IgD-negative memory B cell (primary cell): ENCODE results near the gene RGPD4. TPM values are rescaled to one million over a fixed set of nuclear protein-coding genes. Genes with fewer than 3 reads are reported as not detected.
"Not testable (repeated sequence)": the region's sequence is repeated elsewhere in the genome, so short reads cannot be mapped to it uniquely, and the experiment has no call there.

Source experiments
- H3K27ac Mint-ChIP-seq, 3 donors: one replicate each; pipeline ENCODE4 v1.8.0; 2020 to 2022; ENCODE audit warnings: mild to moderate bottlenecking in 3 of 3, mixed read lengths in 3 of 3, moderate library complexity in 1 of 3
- H3K27me3 Mint-ChIP-seq: one replicate; pipeline ENCODE4 v1.8.0; 2021; ENCODE audit warnings: mixed read lengths
- H3K36me3 Mint-ChIP-seq: one replicate; pipeline ENCODE4 v1.8.0; 2020; ENCODE audit warnings: mild to moderate bottlenecking, mixed read lengths
- H3K4me1 Mint-ChIP-seq, 3 donors: one replicate each; pipeline ENCODE4 v1.8.0; 2020 to 2022; ENCODE audit warnings: mixed read lengths in 3 of 3, mild to moderate bottlenecking in 1 of 3
- H3K4me3 Mint-ChIP-seq, 4 donors: one replicate each; pipeline ENCODE4 v1.8.0; 2020 to 2022; ENCODE audit warnings: mild to moderate bottlenecking in 4 of 4, mixed read lengths in 4 of 4, moderate library complexity in 3 of 4
- H3K9me3 Mint-ChIP-seq, 3 donors: one replicate each; pipeline ENCODE4 v1.8.0; 2020 to 2021; ENCODE audit warnings: mixed read lengths in 3 of 3, mild to moderate bottlenecking in 1 of 3
- polyA plus RNA-seq: library from polyadenylated mRNA; unstranded; fragments of 300-500 nt; fragmentation: Illumina TruSeq; gene quantifications from one replicate; pipeline ENCODE4 v1.2.3, GENCODE V29; 2021

Gene RGPD4
- not detected for polyA plus RNA-seq

DNA sequence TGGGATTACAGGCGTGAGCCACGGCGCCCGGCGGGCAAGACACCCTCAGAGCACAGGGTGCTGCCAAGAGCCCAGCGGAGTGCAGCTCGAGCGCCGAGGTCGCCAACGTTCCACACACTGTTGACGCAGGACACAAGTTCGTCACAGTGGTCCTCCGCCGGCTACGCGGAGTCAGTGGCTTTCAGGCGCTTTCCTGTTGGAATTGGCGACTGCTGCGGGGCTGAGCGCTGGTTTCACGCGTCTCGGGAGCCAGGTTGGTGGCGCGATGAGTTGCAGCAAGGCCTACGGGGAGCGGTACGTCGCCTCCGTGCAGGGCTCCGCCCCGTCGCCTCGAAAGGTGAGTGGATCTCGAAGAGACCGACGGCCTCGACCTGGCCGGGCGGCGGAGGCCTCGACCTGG is at the start of gene RGPD4:
TSS of gene RGPD4 (plus strand) at position 144 of the 400 bp plus-strand sequence. CDS start at position 266, 122 bp downstream.
- H3K9me3 Mint-ChIP-seq, H3K27me3 Mint-ChIP-seq, H3K4me3 Mint-ChIP-seq, H3K27ac Mint-ChIP-seq, H3K4me1 Mint-ChIP-seq, H3K36me3 Mint-ChIP-seq: not testable (repeated sequence)

DNA sequence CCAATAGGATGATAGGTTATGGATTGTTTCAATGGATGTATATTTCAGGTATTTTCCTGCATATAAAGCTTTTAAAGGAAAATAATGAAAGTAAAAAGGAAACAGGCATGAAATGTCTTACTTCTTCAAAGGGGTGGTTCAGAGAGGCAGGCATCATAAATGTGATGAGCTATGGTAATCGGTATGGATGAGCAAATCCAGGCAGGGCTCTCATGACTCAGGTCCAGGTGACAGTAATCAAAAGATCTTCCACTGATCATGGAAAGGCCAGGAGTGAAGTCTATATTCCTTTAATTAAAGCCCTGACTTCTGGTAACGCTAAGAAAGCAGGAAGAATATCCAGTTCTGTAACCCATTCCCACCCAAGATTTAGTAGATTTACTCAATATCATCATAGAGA is 48.7 kb upstream of the RGPD4 start:
- Mint-ChIP-seq H3K27me3 (no peaks in the 10 kb centered on the region), H3K36me3 (no peaks in the 10 kb centered on the region), H3K4me1 (no peaks in the 10 kb centered on the region), H3K27ac (no peak overlapping the region), H3K4me3 (no peak overlapping the region), H3K9me3 (peaks cover 0 to 3% (median 0%) of the 10 kb centered on the region in 3 donors)

DNA sequence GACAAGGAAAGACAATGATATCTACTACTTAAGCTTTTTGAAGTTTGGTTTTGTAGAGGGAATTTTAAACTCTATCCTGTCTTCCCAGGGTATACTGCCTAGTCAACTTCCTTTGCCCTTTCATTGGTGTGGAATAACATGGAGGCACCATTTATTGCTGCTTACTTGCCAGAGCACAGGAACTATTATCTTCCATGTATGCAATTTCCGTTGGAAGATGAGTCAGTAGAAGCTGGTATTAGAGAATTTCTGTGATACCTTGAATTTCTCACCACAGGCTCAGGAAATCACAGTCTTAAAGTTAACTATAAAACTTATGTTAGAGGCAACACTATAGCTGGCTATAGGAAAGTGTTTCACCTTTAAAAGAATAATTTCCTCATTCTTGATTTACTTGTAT is 40.9 kb upstream of the RGPD4 start:
- no peak overlapping the region for H3K27ac Mint-ChIP-seq
- no peak overlapping the region for H3K4me3 Mint-ChIP-seq
- H3K36me3 Mint-ChIP-seq: peaks cover 2% of the 10 kb centered on the region
- H3K9me3 Mint-ChIP-seq: peaks cover 0 to 8% (median 1%) of the 10 kb centered on the region in 3 donors
- H3K27me3 Mint-ChIP-seq: no peaks in the 10 kb centered on the region
- H3K4me1 Mint-ChIP-seq: no peaks in the 10 kb centered on the region

DNA sequence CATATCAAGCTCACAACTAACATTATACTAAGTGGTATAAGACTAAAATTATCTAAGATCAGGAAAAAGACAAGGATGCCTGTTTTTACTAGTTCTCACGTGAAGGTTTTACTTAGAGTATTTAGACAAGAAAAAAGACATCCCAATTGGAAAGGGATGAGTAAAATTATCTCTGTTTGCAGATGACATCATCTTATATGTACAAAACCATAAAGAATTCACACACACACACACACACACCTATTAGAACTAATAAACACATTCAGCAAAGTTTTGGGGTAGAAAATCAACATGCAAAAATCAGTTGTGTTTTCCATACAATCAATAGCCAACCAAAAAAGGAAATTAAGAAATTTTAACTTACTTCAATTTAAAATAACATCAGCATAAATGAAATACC is 35.9 kb upstream of the RGPD4 start:
- peaks cover 2% of the 10 kb centered on the region for H3K36me3 Mint-ChIP-seq
- H3K4me3 Mint-ChIP-seq: no peak overlapping the region
- peaks cover 0 to 5% (median 4%) of the 10 kb centered on the region in 3 donors for H3K9me3 Mint-ChIP-seq
- H3K27ac Mint-ChIP-seq: no peak overlapping the region
- no peaks in the 10 kb centered on the region for H3K4me1 Mint-ChIP-seq
- H3K27me3 Mint-ChIP-seq: no peaks in the 10 kb centered on the region

DNA sequence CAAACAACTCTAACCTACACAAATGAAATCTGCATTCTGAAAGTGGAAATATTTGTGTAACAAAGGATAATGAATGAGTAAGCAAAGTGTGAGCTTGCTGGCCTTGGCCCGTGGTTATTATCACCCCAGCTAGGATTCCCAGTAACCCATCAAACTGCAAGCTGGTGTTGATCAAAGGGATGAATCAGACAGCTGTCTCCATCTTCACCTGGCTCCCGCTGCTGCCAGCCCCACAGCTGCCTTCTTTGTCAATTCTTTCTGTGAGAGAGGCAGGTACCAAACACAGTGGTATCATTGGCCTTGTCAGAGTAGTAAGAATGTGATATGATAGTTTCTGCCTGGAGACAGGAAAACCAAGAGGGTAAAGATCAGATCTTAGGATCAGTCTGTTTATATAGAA is 25.2 kb upstream of the RGPD4 start:
- Mint-ChIP-seq H3K4me3 (no peak overlapping the region), H3K36me3 (no peaks in the 10 kb centered on the region), H3K4me1 (no peaks in the 10 kb centered on the region), H3K27ac (no peak overlapping the region), H3K9me3 (peaks cover 0 to 9% (median 6%) of the 10 kb centered on the region in 3 donors), H3K27me3 (no peaks in the 10 kb centered on the region)

DNA sequence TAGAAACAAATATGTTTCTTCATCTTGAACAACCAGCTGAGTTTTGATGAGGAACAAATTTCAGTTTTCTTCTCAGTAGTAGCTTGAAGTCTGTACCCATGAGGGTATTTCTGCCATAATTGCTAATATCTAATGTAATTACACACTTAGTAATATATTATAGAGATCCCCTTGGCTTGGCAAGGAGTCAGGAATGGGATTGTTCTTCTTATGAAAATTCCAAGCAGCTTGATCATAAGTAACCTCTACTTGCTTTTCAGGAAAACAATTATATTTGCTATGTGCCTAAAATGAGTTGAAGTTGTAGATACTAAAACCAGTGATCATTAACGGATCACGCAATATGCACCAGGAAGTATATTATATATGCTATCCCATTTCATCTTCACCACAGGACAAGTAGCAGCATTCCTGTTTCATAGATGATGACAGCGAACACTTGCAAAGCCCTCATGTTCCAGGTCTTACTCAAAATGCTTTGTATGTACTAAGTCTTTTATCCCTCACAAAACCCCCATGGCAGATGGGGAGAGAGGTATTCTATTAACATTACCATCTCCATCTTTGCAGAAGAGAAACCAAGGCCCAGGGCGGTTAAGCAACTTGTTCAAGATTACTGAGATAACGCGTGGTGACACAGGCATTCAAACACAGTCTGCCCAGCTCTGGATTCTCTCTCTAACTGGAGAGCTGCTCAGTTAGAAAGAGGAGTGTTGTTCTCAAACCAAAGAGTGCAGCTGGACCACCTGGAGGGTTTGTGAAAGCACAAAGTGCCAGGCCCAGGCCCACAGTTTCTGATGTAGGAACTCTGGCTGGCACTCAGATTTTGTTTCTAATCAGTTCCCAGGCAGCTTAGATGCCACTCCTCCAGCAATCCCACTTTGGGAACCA is 21.8 kb upstream of the RGPD4 start:
- no peak overlapping the region for H3K4me3 Mint-ChIP-seq
- no peak overlapping the region for H3K27ac Mint-ChIP-seq
- peaks cover 0 to 12% (median 0%) of the 10 kb centered on the region in 3 donors for H3K9me3 Mint-ChIP-seq
- no peaks in the 10 kb centered on the region for H3K4me1 Mint-ChIP-seq
- no peaks in the 10 kb centered on the region for H3K36me3 Mint-ChIP-seq
- H3K27me3 Mint-ChIP-seq: no peaks in the 10 kb centered on the region

DNA sequence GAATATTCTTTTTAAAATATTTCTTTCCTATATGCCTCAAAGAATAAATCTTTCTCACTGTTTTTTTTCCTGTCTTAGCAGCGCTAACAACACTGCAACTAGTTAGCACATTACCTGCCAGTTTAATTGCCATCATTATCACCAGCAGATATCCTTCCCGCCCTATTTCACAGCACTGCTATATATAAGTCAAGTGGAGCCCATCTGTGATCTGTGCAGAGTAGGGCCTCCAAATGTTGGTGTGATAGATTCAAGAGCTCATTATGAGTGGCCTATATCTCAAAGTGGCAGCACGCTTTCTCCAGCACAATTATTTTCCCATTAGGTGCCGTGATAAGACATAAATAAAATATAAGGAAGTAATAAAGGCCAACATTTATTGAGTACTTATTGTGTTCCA is 19.8 kb upstream of the RGPD4 start:
- Mint-ChIP-seq H3K4me3 (no peak overlapping the region), H3K36me3 (no peaks in the 10 kb centered on the region), H3K27ac (no peak overlapping the region), H3K4me1 (no peaks in the 10 kb centered on the region), H3K27me3 (no peaks in the 10 kb centered on the region), H3K9me3 (peaks cover 0 to 12% (median 0%) of the 10 kb centered on the region in 3 donors)

DNA sequence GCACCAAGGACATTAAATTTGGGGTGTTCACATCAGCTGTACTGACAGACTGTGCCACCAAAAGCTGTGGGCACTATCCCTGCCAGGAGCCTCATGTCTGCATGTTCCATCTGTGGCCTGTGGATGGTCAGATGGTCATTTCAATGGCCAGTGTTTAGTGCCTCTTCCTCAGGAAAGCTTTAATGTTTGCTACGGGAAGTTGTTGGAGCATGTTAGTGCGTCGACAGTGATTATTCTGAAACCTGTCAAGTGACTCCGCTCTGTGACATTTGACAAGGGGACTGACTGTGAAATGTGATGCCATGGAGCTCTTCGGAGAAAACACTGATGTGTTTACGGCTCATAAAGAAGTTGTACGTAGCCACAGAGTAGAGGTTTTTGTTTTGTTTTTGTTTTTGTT is 18.7 kb upstream of the RGPD4 start:
- H3K4me3 Mint-ChIP-seq: no peak overlapping the region
- H3K27me3 Mint-ChIP-seq: no peaks in the 10 kb centered on the region
- H3K9me3 Mint-ChIP-seq: peaks cover 0 to 9% (median 0%) of the 10 kb centered on the region in 3 donors
- H3K4me1 Mint-ChIP-seq: no peaks in the 10 kb centered on the region
- no peak overlapping the region for H3K27ac Mint-ChIP-seq
- no peaks in the 10 kb centered on the region for H3K36me3 Mint-ChIP-seq

DNA sequence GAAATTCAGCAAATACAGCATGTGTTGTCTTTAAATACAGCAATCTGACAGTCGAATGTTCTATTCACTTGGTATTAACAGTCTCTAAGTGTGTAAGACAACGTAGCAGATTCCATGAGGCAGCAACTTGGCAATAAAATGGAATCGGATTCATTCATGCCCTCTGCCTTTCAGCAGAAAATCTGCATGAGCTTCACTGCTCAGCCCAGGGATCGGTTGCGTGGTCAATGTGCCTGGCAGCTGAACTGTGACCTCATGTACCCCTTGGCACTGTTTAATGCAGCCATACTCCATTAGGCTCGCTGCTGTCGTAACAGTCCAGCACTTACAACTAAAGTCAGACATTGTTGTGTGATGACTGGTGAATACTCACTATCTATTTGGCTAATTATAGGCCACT is 17.7 kb upstream of the RGPD4 start:
- no peak overlapping the region for H3K4me3 Mint-ChIP-seq
- H3K9me3 Mint-ChIP-seq: peaks cover 0 to 6% (median 0%) of the 10 kb centered on the region in 3 donors
- no peaks in the 10 kb centered on the region for H3K4me1 Mint-ChIP-seq
- no peaks in the 10 kb centered on the region for H3K27me3 Mint-ChIP-seq
- H3K36me3 Mint-ChIP-seq: no peaks in the 10 kb centered on the region
- no peak overlapping the region for H3K27ac Mint-ChIP-seq

DNA sequence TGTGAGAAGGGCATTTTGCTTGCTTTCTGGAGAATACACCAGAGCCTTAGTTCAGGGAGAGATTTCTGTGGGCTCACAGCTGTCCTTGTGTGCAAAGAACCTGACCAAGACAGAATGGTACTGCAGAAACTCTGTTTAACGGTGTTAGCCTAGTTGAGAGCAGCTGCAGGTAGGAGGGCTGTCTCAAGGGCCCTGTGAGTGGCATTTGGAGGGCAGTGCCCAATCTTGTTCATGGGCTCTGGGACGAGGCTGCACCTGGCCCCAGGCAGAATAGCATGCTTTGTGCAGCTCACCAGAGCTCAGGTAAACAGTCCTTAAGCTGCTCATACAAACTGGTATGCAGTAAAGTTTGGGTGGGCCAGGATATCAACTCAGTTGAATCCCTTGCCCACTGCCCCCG is 16.9 kb upstream of the RGPD4 start:
- H3K27ac Mint-ChIP-seq: no peak overlapping the region
- no peaks in the 10 kb centered on the region for H3K27me3 Mint-ChIP-seq
- no peak overlapping the region for H3K4me3 Mint-ChIP-seq
- H3K9me3 Mint-ChIP-seq: peaks cover 0 to 6% (median 0%) of the 10 kb centered on the region in 3 donors
- H3K4me1 Mint-ChIP-seq: no peaks in the 10 kb centered on the region
- no peaks in the 10 kb centered on the region for H3K36me3 Mint-ChIP-seq

DNA sequence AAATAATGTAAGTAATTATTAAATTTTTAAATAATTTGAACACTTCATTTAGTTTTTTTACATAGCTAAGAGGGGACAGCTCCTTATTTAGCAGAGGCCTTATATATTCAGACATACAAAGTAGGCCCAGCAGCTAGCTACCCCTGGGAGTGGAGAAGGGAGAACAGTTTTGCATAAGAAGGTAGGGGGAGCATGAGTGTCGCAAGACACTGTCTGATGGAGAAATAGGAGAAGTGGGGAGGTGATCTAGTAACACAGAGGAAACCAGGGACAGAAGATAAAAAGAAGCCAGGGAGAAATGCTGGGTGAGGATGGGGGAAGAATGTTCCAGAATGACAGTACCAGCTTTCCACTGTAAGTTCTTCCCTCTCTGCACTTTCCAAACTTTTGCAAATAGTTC is 16.0 kb upstream of the RGPD4 start:
- H3K36me3 Mint-ChIP-seq: no peaks in the 10 kb centered on the region
- H3K27me3 Mint-ChIP-seq: no peaks in the 10 kb centered on the region
- no peak overlapping the region for H3K4me3 Mint-ChIP-seq
- no peak overlapping the region for H3K27ac Mint-ChIP-seq
- no peaks in the 10 kb centered on the region for H3K4me1 Mint-ChIP-seq
- H3K9me3 Mint-ChIP-seq: peaks cover 0 to 6% (median 0%) of the 10 kb centered on the region in 3 donors

DNA sequence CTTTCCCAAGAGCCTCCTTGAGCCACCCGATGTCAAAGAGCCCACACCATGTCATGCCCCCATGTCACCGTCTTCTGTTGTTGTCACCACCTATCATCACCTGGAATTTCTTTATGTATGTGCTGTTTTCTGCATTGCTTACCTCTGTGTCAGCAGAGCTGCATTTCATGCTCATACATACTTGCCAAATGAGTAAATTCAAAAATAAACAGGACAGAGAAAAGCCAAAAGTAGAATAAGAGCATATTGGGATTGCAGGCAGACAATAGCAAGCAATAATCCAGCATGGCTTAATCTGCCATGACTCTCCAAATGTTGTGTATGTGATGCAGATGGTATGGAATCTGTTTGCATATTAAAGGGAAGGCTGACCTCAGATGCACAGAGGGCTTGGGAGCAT is 15.3 kb upstream of the RGPD4 start:
- peaks cover 0 to 4% (median 0%) of the 10 kb centered on the region in 3 donors for H3K9me3 Mint-ChIP-seq
- no peaks in the 10 kb centered on the region for H3K36me3 Mint-ChIP-seq
- H3K4me1 Mint-ChIP-seq: no peaks in the 10 kb centered on the region
- H3K27me3 Mint-ChIP-seq: no peaks in the 10 kb centered on the region
- H3K4me3 Mint-ChIP-seq: no peak overlapping the region
- no peak overlapping the region for H3K27ac Mint-ChIP-seq

DNA sequence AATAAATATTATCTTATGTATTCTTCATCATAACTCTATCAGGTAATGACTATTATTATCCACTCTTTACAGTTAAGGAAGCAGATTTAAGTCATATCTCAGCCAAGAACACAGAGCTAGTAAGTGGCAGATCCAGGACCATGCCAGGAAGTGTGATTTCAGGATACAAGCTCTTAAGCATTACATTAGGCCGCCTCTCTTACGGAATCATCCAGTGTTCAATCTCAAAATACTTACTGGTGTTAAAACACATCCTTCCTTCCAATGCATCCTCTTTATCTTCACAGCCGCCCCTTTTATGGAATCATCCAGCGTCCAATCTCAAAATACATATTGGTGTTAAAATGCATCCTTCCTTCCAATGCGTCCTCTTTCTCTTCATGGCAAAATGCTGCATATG is 14.7 kb upstream of the RGPD4 start:
- Mint-ChIP-seq H3K4me3 (no peak overlapping the region), H3K4me1 (no peaks in the 10 kb centered on the region), H3K27ac (no peak overlapping the region), H3K27me3 (no peaks in the 10 kb centered on the region), H3K9me3 (peaks cover 0 to under 1% (median 0%) of the 10 kb centered on the region in 3 donors), H3K36me3 (no peaks in the 10 kb centered on the region)

DNA sequence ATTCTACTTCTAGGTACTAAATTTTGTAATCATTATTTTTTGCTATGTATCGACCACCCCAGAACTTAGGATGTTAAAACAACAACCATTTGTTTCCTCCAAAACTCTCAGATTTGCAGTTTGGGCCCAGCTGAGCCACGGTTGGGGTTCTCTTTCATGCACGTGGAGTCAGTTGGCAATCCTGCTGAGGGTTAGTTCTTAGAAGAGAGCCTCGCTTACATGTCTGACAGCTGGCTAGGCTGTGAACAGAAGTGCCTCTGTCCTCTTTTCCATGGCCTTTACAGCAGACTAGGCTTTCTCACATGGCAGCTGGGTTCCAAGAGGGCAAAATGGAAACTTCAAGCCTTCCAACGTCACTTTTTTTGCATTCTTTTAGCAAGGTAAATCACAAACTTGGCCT is 9.3 kb upstream of the RGPD4 start:
- H3K27ac Mint-ChIP-seq: no peak overlapping the region
- no peaks in the 10 kb centered on the region for H3K9me3 Mint-ChIP-seq
- no peaks in the 10 kb centered on the region for H3K27me3 Mint-ChIP-seq
- no peaks in the 10 kb centered on the region for H3K4me1 Mint-ChIP-seq
- no peak overlapping the region for H3K4me3 Mint-ChIP-seq
- no peaks in the 10 kb centered on the region for H3K36me3 Mint-ChIP-seq

DNA sequence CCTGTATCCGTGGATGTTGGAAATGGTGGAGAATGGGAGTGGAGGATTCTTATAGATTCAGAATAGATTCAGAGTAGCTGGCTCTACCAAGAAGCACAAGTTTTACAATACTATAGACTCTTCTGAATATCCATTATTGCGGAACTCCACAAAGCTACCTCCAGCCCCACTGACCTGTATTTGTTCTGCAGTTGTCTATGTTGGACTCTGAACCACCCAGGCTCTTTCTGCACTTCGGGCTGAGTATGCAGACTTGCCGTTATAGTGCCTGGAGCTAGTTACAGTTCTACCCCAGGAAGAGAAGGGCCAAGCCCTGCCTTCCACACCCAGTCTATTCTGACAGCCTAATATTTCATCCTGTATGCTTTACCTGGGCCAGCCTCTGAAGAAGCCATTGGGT is 4.4 kb upstream of the RGPD4 start:
- H3K4me1 Mint-ChIP-seq: no peaks in the 10 kb centered on the region

More for the DNA sequence above, 4.4 kb upstream of the RGPD4 start:
- Mint-ChIP-seq H3K9me3 (peaks cover 0 to 2% (median 0%) of the 10 kb centered on the region in 3 donors), H3K36me3 (no peaks in the 10 kb centered on the region), H3K27me3 (no peaks in the 10 kb centered on the region), H3K4me3 (no peak overlapping the region), H3K27ac (no peak overlapping the region)
